Measurements from ENCODE around the gene TNRC18.

DNA sequence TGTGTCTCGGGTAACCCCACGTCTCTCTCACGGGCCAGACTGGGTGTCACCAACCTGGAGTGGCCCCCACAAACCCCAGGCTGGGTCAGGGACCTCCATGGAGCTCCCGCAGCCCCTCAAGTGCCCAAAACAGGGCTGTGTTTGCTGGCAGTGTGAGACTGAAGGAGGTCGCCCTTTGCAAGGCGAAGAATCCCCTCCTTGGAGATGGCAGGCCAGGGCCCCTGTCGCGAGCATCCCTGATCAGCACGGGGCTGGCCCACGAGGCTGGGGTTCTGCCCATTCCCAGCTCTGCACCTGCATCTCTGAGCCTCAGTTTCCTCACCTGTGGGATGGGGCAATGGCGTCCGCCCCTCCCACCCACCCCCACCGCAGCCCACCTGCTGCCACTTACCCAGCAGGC, 78.5 kb downstream of the TNRC18 start:
- TF ChIP-seq PPARA (CRISPR knock-in tag; IDR thresholded peaks at IDR 0.05; ENCODE audit: borderline replicate concordance) (no peak), ZNF565 (CRISPR knock-in tag; conservative IDR thresholded peaks at IDR 0.05; ENCODE audit: low read depth) (no peak), ISL1 (CRISPR knock-in tag; IDR thresholded peaks at IDR 0.05) (no peak), ARNTL (CRISPR knock-in tag; IDR thresholded peaks at IDR 0.05; ENCODE audit: borderline replicate concordance, low read depth) (no peak)
- TF ChIP-seq, protein P1, sequence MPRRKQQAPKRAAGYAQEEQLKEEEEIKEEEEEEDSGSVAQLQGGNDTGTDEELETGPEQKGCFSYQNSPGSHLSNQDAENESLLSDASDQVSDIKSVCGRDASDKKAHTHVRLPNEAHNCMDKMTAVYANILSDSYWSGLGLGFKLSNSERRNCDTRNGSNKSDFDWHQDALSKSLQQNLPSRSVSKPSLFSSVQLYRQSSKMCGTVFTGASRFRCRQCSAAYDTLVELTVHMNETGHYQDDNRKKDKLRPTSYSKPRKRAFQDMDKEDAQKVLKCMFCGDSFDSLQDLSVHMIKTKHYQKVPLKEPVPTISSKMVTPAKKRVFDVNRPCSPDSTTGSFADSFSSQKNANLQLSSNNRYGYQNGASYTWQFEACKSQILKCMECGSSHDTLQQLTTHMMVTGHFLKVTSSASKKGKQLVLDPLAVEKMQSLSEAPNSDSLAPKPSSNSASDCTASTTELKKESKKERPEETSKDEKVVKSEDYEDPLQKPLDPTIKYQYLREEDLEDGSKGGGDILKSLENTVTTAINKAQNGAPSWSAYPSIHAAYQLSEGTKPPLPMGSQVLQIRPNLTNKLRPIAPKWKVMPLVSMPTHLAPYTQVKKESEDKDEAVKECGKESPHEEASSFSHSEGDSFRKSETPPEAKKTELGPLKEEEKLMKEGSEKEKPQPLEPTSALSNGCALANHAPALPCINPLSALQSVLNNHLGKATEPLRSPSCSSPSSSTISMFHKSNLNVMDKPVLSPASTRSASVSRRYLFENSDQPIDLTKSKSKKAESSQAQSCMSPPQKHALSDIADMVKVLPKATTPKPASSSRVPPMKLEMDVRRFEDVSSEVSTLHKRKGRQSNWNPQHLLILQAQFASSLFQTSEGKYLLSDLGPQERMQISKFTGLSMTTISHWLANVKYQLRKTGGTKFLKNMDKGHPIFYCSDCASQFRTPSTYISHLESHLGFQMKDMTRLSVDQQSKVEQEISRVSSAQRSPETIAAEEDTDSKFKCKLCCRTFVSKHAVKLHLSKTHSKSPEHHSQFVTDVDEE (CRISPR knock-in tag; IDR thresholded peaks at IDR 0.05), result no peak
